PC-3 (cell line): ENCODE results near the gene SMTNL1. TPM values are rescaled to one million over a fixed set of nuclear protein-coding genes. Genes with fewer than 3 reads are reported as not detected.
A peak's percentile ranks its signal among the peaks of the same experiment; 100 is the strongest.
"Not testable (repeated sequence)": the region's sequence is repeated elsewhere in the genome, so short reads cannot be mapped to it uniquely, and the experiment has no call there.

Experiments
- ATAC-seq: fragments of 200-7000 bp; cut with Tn5 transposase; 2 replicates; pipeline ENCODE4 v1.9.1; 2020; ENCODE audit warnings: mild to moderate bottlenecking, moderate library complexity
- BruUV-seq: library from RNA; stranded (reverse); fragments of 400-500 nt; replicated peaks from 2 replicates; lab custom pipeline; 2021; lab: Mats Ljungman, UMichigan
- CTCF ChIA-PET: fragments of 300-600 bp; sonication (Branson Sonifier 250); formaldehyde crosslinking; loops from one replicate; lab custom pipeline; 2022; ENCODE audit warnings: antibody characterized with exemption; lab: Charles Lee
- POLR2A ChIA-PET: fragments of 300-600 bp; sonication (Branson Sonifier 250); formaldehyde crosslinking; loops from one replicate; lab custom pipeline; 2022; ENCODE audit warnings: antibody characterized with exemption; ENCODE audit not compliant: unreplicated experiment; lab: Charles Lee
- DNase-seq: peaks from one replicate; pipeline ENCODE4 v3.0.0-alpha.2; 2015
- H2AFZ ChIP-seq: fragments of 300-600 bp; sonication (generic); 2 replicates; pipeline ENCODE4 v1.6.0; 2016; ENCODE audit warnings: antibody characterized with exemption, low read length
- H3F3A ChIP-seq: fragments of 300-600 bp; sonication (generic); one replicate; pipeline ENCODE4 v1.6.0; 2017; ENCODE audit warnings: antibody characterized with exemption, low read length, control low read depth, mild to moderate bottlenecking; ENCODE audit not compliant: unreplicated experiment
- H3K27ac ChIP-seq: fragments of 300-600 bp; sonication (generic); 2 replicates; pipeline ENCODE4 v1.5.1; 2016; ENCODE audit warnings: mild to moderate bottlenecking, low read length
- H3K27me3 ChIP-seq: fragments of 300-600 bp; sonication (generic); 2 replicates; pipeline ENCODE4 v1.6.1; 2016; ENCODE audit warnings: low read length, mixed read lengths
- H3K36me3 ChIP-seq: fragments of 300-600 bp; sonication (generic); 2 replicates; pipeline ENCODE4 v1.6.1; 2016; ENCODE audit warnings: low read depth, mixed run types, low read length, mixed read lengths
- H3K4me1 ChIP-seq: fragments of 300-600 bp; sonication (generic); 2 replicates; pipeline ENCODE4 v1.5.1; 2016; ENCODE audit warnings: low read length; ENCODE audit not compliant: insufficient read depth
- H3K4me2 ChIP-seq: fragments of 300-600 bp; sonication (generic); 2 replicates; pipeline ENCODE4 v1.6.0; 2016; ENCODE audit warnings: low read length
- H3K4me3 ChIP-seq: fragments of 300-600 bp; sonication (generic); 2 replicates; pipeline ENCODE4 v1.5.1; 2016; ENCODE audit warnings: mild to moderate bottlenecking, low read length, mixed read lengths
- H3K79me2 ChIP-seq: fragments of 300-600 bp; sonication (generic); 2 replicates; pipeline ENCODE4 v1.6.1; 2017; ENCODE audit warnings: low read length, mixed read lengths
- H3K9ac ChIP-seq: fragments of 300-600 bp; sonication (generic); 2 replicates; pipeline ENCODE4 v1.6.0; 2016; ENCODE audit warnings: mild to moderate bottlenecking, low read length
- H3K9me2 ChIP-seq: fragments of 300-600 bp; sonication (generic); replicated peaks from 2 replicates; pipeline ENCODE4 v1.6.1; 2016; ENCODE audit warnings: mixed run types, low read length, mixed read lengths
- H3K9me3 ChIP-seq: fragments of 300-600 bp; sonication (generic); 2 replicates; pipeline ENCODE4 v1.6.1; 2016; ENCODE audit warnings: low read length, mixed read lengths
- H4K20me1 ChIP-seq: fragments of 300-600 bp; sonication (generic); 2 replicates; pipeline ENCODE4 v1.6.1; 2016; ENCODE audit warnings: low read length, mixed read lengths
- CTCF ChIP-seq: fragments of 300-600 bp; sonication (generic); conservative IDR thresholded peaks from 2 replicates; pipeline ENCODE4 v1.5.1; 2017; ENCODE audit warnings: antibody characterized with exemption, low read depth, mild to moderate bottlenecking, low read length
- EZH2 ChIP-seq: fragments of 300-600 bp; sonication (generic); IDR thresholded peaks from one replicate; pipeline ENCODE4 v1.6.1; 2017; ENCODE audit warnings: antibody characterized with exemption, mild to moderate bottlenecking, low read length; ENCODE audit not compliant: unreplicated experiment
- EZH2phosphoT487 ChIP-seq: fragments of 300-600 bp; sonication (generic); IDR thresholded peaks from 2 replicates; pipeline ENCODE4 v1.6.1; 2018; ENCODE audit warnings: mild to moderate bottlenecking, antibody characterized with exemption, low read length, borderline replicate concordance
- intact Hi-C: fragments of 100-400 bp; cut with micrococcal nuclease; formaldehyde crosslinking; loops from 2 replicates; pipeline ENCODE4 v1.9.0; 2023
- total RNA-seq: library from RNA; depleted of rRNA; stranded (reverse); fragments of >200 nt; gene quantifications from 2 replicates; pipeline ENCODE4 v1.2.3, GENCODE V29; 2014

Gene SMTNL1
- total RNA-seq, 1 experiment from 2014 or later = not detected

GRCh38 chr11:57530596-57531507, 6.5 kb upstream of the SMTNL1 start, which contains the start of gene TIMM10:
TIMM10 (minus strand) TSS chr11:57530754; CDS start chr11:57530189, 565 bp downstream.
- BruUV-seq = TSS peak; percentile 86
- Histone ChIP-seq H3K9ac (peak within 1 kb of the TSS; percentile 90), H3K79me2 (peaks cover 25% of the 10 kb centered on the region), H3K4me2 (peak within 1 kb of the TSS; percentile 96), H3K27ac (peak within 1 kb of the TSS; percentile 14; the same call in 1 of the 2 replicates), H3K4me3 (peak within 1 kb of the TSS; percentile 83), H3K4me1 (peaks cover 11% of the 10 kb centered on the region; the same call in 1 of the 2 replicates), H3K9me3 (no peaks in the 10 kb centered on the region), H3F3A (no peaks in the 10 kb centered on the region), H4K20me1 (no peaks in the 10 kb centered on the region), H3K27me3 (no peaks in the 10 kb centered on the region), H2AFZ (peak within 1 kb of the TSS; percentile 94), H3K36me3 (peaks cover 4% of the 10 kb centered on the region; the same call in 1 of the 2 replicates), H3K9me2 (no peaks in the 10 kb centered on the region)
- DNase-seq (peak; percentile 100), ATAC-seq (peak; percentile 95)
- TF ChIP-seq EZH2phosphoT487 (no peak), EZH2 (no peak), CTCF (no peak)
- intact Hi-C loops = loop anchor here (1.0 kb wide), 4 partner anchors 37 to 181 kb away; partner anchors contain the start of genes MED19 and TMX2
- POLR2A ChIA-PET = interaction anchor here (0.6 kb wide), 1 partner anchor 210 kb away, joined by 4 read pairs; no protein-coding TSS in a partner anchor
- CTCF ChIA-PET = interaction anchor here (1.1 to 1.3 kb wide), 2 partner anchors 114 to 185 kb away, joined by 4 to 5 read pairs; no protein-coding TSS in a partner anchor

GRCh38 chr11:57534449-57534848, 2.9 kb upstream of the SMTNL1 start:
- intact Hi-C loops, H3F3A ChIP-seq, ATAC-seq, H3K27me3 ChIP-seq, H3K4me1 ChIP-seq, H3K9ac ChIP-seq, H3K27ac ChIP-seq, H3K36me3 ChIP-seq, DNase-seq, BruUV-seq, CTCF ChIA-PET, H3K9me2 ChIP-seq, H3K4me3 ChIP-seq, H4K20me1 ChIP-seq, POLR2A ChIA-PET, H3K9me3 ChIP-seq, H3K4me2 ChIP-seq, H2AFZ ChIP-seq: not testable (repeated sequence)
- peaks cover 11% of the 10 kb centered on the region for H3K79me2 ChIP-seq

GRCh38 chr11:57539342-57539741, 1.9 kb downstream of the SMTNL1 start:
- Histone ChIP-seq H4K20me1 (no peaks in the 10 kb centered on the region), H3F3A (no peaks in the 10 kb centered on the region), H3K79me2 (no peaks in the 10 kb centered on the region), H3K4me2 (no peak overlapping the region), H3K4me1 (no peaks in the 10 kb centered on the region), H3K9me3 (no peaks in the 10 kb centered on the region), H3K36me3 (no peaks in the 10 kb centered on the region), H2AFZ (no peak overlapping the region), H3K4me3 (no peak overlapping the region), H3K9me2 (no peaks in the 10 kb centered on the region), H3K27ac (no peak overlapping the region), H3K9ac (no peak overlapping the region), H3K27me3 (no peaks in the 10 kb centered on the region)
- peak; percentile 7 for DNase-seq
- ChIA-PET POLR2A (no interaction called here), CTCF (no interaction called here)
- no TSS peak for BruUV-seq
- intact Hi-C loops = no loop called here
- no peak for TF ChIP-seq EZH2
- no peak for TF ChIP-seq EZH2phosphoT487
- no peak for TF ChIP-seq CTCF
- ATAC-seq = no peak; the same call in 1 of the 2 replicates
